GM19324 (cell line): Measurements from ENCODE around the gene RAB11FIP3.
"Not testable (repeated sequence)": the region's sequence is repeated elsewhere in the genome, so short reads cannot be mapped to it uniquely, and the experiment has no call there.

ENCODE experiments used
- ATAC-seq: cut with Tn5 transposase; IDR thresholded peaks from one replicate; pipeline ENCODE4 v1.9.1; 2021; ENCODE audit warnings: mild to moderate bottlenecking, moderate library complexity; ENCODE audit not compliant: unreplicated experiment, low FRiP score

RAB11FIP3 gene

GRCh38 chr16:460787-461186 is 35.3 kb downstream of the RAB11FIP3 start:
- ATAC-seq: no peak

GRCh38 chr16:463071-463470 is 37.6 kb downstream of the RAB11FIP3 start:
- no peak for ATAC-seq

GRCh38 chr16:466651-467050 is 41.2 kb downstream of the RAB11FIP3 start:
- no peak for ATAC-seq

- ATAC-seq: not testable (repeated sequence)
Measured at GRCh38 chr16:467249-467871, 41.9 kb downstream of the RAB11FIP3 start.

GRCh38 chr16:468068-468821 is 42.8 kb downstream of the RAB11FIP3 start:
- ATAC-seq: no peak

- ATAC-seq: not testable (repeated sequence)
Measured at GRCh38 chr16:469459-469858, 44.0 kb downstream of the RAB11FIP3 start.

- no peak for ATAC-seq
Measured at GRCh38 chr16:470418-470817, 45.0 kb downstream of the RAB11FIP3 start.

- ATAC-seq: no peak
Measured at GRCh38 chr16:471353-472198, 46.1 kb downstream of the RAB11FIP3 start.

- no peak for ATAC-seq
Measured at GRCh38 chr16:472199-472504, 46.7 kb downstream of the RAB11FIP3 start.

GRCh38 chr16:473046-474043 is 47.9 kb downstream of the RAB11FIP3 start:
- no peak for ATAC-seq

- ATAC-seq: no peak
Measured at GRCh38 chr16:474420-475122, 49.1 kb downstream of the RAB11FIP3 start.

- no peak for ATAC-seq
Measured at GRCh38 chr16:476039-476438, 50.6 kb downstream of the RAB11FIP3 start.

- no peak for ATAC-seq
Measured at GRCh38 chr16:477301-478157, 52.1 kb downstream of the RAB11FIP3 start.

GRCh38 chr16:478287-478686 is 52.8 kb downstream of the RAB11FIP3 start:
- ATAC-seq: not testable (repeated sequence)

- no peak for ATAC-seq
Measured at GRCh38 chr16:482468-483185, 57.2 kb downstream of the RAB11FIP3 start.

GRCh38 chr16:483341-484075 is 58.1 kb downstream of the RAB11FIP3 start:
- no peak for ATAC-seq

GRCh38 chr16:489606-490005 is 64.2 kb downstream of the RAB11FIP3 start:
- no peak for ATAC-seq
